Colon (tissue), 2 donors: ENCODE results near the gene IFT43.
"Not testable (repeated sequence)": the region's sequence is repeated elsewhere in the genome, so short reads cannot be mapped to it uniquely, and the experiment has no call there.

Experiments used
- FAIRE-seq: peaks from 2 replicates; lab custom pipeline; 2012; peaks lifted over from hg19 to GRCh38; lab: Jason Lieb, UNC
- donor health status: control.
- donor health status: control.

Gene IFT43

DNA sequence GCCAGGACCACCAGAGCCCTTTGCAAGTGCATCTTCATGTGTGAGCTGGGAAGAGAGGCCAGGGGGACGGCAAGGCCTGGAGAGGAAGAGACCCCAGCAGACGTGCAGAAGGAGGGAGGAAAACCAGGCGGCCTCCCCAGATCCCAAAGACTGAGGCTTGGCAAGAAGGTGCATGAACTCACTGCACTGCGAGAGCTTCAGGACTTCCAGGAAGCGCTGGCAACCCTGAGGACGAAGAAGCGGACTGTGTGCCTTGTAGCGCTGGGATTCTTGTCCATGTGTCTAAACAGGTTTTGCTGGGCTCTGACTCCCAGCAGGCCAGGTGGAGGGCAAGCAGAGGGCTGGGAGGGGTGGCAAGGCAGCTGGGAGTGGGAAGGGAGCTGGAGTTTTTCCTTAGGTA, 4.7 kb upstream of the IFT43 start:
- no peak for FAIRE-seq

GRCh38 chr14:75981426-75982265, 3.9 kb upstream of the IFT43 start, which contains the start of gene TGFB3:
Gene TGFB3, minus strand, starts transcription at chr14:75981995. Its CDS starts 1,102 bp downstream, at chr14:75980893.
- FAIRE-seq: no peak

DNA sequence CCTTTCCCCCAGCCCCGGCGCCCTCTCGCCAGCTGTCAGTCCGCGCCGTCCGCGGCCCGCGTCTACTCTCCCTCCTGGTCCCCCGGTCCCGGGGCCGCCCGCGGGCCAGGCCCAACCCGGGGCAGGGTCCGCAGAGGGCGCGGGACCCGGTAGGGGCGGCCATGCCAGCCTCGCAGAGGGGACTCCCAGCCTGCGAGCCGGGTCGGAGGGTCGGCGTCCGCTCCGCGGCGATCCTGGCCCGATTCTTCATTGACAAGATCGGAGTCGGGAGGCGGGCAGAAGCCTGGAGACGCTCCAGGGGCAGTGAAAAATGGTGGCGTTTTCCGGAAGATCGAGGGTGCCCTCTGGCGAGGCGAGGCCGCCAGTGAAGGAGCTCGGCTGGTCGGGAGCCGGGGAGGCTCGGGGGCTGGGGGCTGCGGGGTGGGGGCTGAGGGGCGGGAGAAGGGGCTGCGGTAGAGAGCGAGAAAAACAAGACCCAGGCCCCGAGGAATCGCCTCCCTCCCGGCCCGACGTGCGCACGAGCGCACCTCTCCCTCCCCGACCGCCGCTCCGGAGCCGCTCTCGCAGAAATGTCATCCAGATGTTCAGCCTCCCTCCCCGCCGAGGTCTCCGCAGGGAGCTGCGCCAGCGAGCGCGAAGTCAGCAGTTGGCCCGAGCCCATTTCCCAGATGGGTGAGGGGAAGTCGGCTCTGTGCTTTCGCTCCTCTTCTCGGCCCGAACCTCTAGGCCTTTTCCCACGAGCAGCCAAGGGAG, 3.1 kb upstream of the IFT43 start:
- FAIRE-seq: no peak

- no peak for FAIRE-seq
These were observed 2.6 kb upstream of the IFT43 start for GRCh38 chr14:75983019-75983358.

DNA sequence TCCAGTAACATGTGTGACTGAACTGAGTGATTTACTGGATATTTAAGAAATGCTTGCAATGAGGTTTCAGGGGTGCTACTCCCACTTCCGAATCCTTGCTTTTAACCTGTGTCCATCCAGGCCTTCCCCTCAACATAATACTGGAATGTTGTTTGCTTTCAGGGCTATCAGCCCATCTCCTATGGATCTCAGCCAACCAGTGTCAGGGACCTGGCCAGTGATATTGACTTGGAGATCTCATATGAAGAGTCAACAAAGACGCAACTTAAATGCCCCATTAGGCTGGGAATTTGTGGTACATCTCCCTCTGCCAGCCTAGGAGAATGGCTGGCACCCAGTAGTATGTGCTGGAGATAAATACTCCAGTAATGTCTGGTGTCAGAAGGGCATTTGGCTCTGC, 889 bp upstream of the IFT43 start:
- FAIRE-seq: no peak

DNA sequence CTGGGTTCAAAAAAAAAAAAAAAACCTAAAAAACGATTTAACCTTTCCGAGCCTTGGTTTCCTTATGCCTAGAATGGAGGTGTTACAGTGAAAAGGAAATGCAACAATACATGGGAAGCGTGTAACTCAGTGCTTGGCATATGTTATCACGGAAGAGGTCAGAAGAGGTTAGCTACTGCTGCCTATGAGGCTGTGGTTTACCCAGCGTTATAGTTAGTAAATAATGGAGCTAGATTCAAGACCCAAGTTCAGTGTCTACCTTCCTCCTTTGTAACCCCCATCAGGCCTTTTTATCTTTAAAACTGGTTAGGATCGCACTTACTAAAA, 839 bp downstream of the IFT43 start:
- FAIRE-seq: no peak

DNA sequence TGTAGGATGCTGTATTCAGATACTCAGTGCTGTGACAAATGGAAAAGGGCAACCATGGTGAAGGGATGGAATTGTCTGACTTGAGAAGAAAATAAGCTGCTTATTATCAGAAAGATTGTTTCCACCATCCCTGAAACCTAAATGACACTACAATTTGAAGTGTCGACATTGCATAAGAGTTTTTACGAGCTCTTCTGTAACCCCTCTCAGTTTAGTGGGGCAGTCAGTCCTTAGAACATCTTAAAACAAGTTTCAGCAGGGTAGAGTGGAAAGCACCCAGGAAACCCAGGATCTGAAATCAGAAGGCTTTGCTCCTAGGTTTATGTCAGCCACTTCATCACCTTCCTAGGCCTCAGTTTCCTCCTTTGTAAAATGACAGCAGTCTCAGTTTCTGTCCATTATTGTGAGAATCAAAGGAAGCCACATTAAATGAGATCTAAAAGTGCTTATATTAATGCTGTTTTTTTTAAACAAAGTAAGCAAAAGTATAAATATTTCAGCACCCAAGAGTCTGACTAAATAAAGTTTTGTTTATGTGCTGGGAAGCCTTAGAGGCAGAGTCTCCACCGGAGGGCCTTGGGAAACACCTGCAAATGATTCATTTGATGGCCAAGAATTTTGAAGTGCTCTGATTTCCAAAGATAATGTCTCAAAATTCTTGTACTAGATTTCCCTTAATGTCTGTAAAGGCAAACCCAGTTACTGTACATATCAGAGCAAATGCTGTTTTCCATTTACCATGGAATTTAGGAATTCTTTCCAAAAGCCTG, 1.8 kb downstream of the IFT43 start:
- FAIRE-seq: no peak

DNA sequence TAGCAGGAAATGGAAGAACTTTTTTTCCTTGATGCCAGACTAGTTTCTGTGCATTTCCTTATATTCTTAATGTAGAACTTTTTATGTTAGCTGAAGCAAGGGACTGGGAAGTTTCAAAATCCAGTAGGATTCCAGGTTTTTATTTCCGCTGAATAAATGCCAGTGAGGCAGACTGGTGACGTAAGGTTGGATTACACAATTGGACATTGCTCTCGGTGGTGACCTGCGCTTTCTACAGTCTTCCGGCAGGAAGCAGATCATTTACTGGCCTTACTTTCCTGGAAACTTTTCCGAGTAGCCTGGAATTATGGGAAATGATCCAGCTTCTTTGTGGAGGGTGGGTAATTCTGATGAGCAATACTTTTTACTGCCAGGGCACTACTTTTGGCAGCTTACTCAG, 3.6 kb downstream of the IFT43 start:
- no peak for FAIRE-seq

- FAIRE-seq: no peak
These were observed 4.7 kb downstream of the IFT43 start for GRCh38 chr14:75990297-75990696.

DNA sequence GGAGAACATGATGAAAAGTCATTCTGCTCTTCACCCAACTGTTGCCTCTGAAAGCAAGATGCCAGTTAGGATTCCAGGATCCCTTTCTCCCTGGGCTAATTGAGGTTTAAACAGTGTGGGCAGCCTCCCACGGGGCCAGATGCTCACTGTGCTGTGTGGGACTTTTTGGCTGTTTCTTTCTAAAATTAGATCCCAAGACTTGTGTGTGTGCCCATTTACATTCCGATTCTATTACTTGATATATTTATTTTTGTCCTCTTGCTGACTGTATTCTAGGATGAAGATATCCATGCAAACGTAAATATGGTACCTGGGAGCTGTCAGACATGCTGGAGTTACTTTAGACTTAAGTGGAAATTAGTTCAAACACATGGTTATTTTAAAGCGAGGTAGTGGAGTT, 6.2 kb downstream of the IFT43 start:
- no peak for FAIRE-seq

GRCh38 chr14:75993567-75994041, 8.0 kb downstream of the IFT43 start:
- FAIRE-seq: no peak

GRCh38 chr14:75995372-75996041, 9.9 kb downstream of the IFT43 start:
- FAIRE-seq: no peak

- FAIRE-seq: no peak
These were observed 10.9 kb downstream of the IFT43 start for GRCh38 chr14:75996488-75996887.

DNA sequence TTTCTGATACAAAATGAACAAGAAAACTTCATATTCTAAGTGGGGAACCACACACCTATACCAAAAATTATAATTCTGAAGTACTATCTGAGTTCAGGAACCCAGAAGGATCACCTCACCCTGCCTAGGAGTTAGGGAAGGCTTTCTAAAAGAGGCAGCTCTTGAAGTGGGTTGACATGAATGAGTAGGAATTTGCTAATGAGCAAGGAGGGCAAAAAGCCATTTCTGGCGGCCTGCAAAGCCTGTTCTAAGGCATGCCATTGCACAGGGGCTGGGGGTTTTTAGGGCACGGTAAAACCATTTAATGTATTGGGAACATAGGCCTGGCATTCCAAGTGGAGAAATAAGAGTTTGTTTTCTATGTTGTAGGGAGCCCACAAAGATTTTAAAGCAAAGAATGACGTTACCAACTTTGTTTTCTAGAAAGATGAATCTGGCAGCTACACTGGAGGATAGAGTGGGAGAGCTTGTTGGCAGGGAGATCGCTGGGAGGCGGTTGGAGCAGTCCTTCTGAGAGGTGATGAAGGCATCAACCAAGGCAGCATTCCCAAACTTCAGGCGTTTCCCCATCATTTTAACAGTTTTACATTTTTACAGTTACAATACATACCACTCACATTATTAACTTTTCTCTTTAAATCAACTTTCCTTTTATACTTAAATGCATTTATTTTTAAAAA, 14.1 kb downstream of the IFT43 start:
- no peak for FAIRE-seq

DNA sequence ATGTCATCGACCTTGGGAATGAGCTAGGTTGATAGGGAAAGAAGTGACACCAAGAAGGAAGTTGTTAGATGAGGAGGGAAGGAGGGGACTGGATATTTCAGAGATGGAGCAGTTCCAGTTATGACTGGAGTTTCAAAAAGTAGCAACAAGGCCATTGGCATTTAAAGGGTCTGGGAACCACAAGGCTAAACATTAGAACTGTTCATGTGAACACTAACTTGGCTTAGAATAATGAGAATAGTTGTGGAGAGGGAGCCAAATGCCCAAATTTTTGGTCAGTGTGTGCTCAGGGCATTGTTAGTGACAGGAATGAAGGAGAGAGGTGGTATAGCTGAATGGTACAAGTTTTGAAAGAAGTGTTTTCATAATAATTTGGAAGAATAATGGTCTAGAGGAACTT, 16.8 kb downstream of the IFT43 start:
- no peak for FAIRE-seq

DNA sequence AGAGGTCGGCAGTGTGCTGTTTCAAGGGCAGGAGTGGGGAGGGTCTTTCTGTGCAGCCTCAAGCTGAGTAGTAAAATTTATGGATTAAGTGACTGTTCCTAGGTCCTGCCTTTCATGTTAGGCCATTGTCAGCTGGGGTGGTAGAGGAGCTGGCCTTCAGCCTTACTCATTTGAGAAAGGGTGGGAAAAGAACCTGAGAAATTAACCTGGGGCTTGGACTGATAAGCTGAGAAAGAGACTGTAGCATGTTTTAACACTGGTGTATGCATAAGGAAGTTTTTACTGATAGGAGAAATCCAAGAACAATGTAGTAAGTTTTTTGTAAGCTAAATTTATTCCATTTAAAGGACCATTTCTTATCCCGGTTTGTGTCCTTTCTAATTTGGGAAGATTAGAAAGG, 20.7 kb downstream of the IFT43 start:
- no peak for FAIRE-seq

DNA sequence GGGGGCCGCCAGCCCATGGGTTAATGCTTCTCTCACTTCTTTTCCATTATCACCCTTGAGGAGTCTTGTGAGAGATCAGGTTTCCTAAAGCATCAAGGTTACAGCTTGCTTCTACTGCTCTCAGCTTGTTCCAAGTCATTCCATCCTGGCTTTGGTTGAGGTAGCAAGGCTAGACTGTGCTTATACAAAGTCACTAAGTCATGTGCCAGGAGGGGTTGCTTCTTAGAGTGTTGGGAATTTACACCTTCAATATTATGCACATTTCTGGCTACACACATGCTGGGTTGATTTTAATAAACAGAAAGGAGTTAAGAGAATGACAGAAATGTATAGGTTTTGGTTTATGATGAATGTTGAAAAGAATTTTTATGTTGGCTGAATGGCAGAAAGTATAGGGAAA, 21.8 kb downstream of the IFT43 start:
- FAIRE-seq: no peak

GRCh38 chr14:76007852-76008251, 22.3 kb downstream of the IFT43 start:
- FAIRE-seq: no peak

GRCh38 chr14:76009627-76010026, 24.1 kb downstream of the IFT43 start:
- not testable (repeated sequence) for FAIRE-seq

DNA sequence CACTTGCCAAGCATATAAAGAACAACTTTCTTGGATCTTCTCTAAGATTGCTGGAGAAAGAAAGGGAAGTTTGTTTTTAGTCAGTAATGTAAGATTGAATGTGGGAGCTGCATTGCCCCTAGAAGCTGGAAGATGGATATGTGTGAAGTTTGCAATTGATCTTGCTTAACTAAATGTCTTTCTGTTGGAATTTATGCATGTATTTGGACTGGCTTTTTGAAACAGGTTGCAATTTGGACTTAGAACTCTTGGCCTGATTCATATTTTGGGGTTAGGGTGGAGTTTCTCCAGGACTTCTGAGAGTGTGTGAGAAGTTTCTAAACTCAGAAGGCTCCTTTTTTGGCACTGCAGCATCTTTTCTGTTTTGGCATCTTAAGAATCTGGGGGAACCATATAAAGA, 26.4 kb downstream of the IFT43 start:
- FAIRE-seq: no peak

DNA sequence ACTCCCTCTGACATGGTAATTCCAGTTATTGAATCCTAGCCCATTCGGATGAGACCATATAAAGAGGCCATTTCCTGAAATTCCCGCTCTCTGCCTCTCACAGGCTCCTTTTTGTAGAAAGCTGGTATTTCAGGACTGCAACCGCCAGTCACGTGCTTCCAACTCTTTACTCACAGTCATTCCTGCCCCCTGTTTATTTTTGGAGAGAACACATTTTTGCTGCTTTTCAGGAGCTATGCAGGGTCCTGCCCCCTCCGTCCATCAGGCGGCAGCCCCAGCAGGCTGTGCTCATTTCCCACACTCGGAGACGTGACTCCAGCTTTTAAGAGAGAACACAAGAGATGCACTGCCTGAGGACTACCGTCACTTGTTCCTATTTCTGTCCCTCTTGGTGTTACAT, 26.8 kb downstream of the IFT43 start:
- no peak for FAIRE-seq

DNA sequence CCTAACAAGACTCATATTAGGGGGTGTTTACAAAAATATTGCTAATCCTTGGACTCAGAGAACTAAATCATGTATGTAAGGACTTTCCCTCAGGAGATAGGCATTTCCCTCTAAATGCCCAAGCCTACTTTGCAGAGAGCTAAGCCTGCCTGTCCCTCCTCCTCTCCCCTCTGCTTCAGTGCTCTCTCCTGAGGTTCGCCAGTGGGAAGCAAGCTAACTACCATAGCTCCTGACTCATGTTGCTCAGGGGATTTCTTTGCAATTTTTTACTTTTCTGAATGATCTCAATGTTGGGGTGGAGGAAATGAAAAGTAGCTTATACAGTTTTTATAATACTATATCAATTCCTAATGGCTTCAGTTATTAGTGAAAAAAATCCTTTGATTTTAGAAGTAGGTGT, 29.6 kb downstream of the IFT43 start:
- FAIRE-seq: no peak
